ENCODE data around the gene PSG5. TPM values are rescaled to one million over a fixed set of nuclear protein-coding genes. Genes with fewer than 3 reads are reported as not detected.

The PSG5 gene
- not detected in 2 replicates for total RNA-seq

DNA sequence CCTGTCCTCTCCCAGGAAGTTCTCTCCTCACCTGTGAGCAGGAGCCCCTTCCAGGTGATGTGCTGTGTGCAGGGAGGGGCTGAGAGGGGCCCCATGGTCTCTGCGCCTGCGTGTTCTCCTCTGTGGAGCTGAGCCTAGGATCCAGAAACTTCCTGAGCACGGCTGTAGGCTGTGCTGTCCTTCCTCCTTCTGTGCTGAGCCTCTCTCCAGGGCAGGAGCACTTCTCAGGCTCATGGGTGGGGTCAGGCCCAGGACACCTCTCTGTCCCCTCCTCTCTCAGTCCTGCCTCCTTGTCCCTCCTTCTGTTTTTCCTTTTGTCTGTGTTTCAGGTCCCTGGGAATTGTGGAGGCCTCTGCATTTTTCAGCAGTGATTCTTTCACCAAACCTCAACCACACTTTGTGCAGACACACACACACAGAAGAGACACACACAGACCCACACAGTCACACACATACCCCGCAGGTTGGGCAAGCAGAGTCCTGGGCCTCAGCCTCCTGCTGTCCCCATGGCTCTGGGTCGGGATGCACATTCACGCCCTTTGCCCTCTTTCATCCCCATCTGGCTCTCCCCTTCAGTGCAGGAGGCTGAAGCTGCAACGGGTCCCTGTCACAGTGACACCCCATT, at the start of gene PSG5:
PSG5 (minus strand) TSS at position 226 of the 625 bp plus-strand sequence; CDS start at position 95, 131 bp downstream.

DNA sequence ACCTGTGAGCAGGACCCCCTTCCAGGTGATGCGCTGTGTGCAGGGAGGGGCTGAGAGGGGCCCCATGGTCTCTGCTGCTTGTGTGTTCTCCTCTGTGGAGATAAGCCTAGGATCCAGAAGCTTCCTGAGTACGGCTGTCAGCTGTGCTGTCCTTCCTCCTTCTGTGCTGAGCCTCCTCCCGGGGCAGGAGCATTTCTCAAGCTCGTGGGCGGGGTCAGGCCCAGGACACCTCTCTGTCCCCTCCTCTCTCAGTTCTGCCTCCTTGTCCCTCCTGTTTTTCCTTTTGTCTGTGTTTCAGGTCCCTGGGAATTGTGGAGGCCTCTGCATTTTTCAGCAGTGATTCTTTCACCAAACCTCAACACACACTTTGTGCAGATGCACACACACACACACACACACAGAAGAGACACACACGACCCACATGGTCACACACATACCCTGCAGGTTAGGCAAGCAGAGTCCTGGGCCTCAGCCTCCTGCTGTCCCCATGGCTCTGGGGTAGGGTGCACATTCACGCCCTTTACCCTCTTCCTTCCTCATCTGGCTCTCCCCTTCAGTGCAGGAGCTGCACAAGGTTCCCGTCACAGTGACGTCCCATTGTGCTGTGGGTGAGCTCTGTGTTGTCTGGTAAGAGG, 19.3 kb upstream of the PSG5 start, which contains the start of gene PSG4:
PSG4 (minus strand) TSS at position 168 of the 635 bp plus-strand sequence; CDS start at position 66, 102 bp downstream.

Other genes with a start within 250 kb of the PSG5 start
- not detected in 2 replicates for gene PSG7, start 249.3 kb downstream of the PSG5 start, total RNA-seq
- gene PSG11, start 160.1 kb downstream of the PSG5 start, total RNA-seq: not detected in 2 replicates
- not detected in 2 replicates for gene PSG2, start 103.8 kb downstream of the PSG5 start, total RNA-seq
- 0.57 and 1.1 TPM in 2 replicates for gene PSG4, start 19.1 kb upstream of the PSG5 start, total RNA-seq
- 0.11 TPM in 1 of 2 replicates, not detected in the other for gene PSG9, start 83.0 kb upstream of the PSG5 start, total RNA-seq
- gene CD177, start 167.2 kb upstream of the PSG5 start, total RNA-seq: 0.15 and 0.23 TPM in 2 replicates
- gene TEX101, start 228.4 kb upstream of the PSG5 start, total RNA-seq: not detected in 2 replicates

All from hair follicular keratinocyte (primary cell).